Measurements from ENCODE around the gene SATB2.

SATB2 gene

GRCh38 chr2:199465988-199466691 is 8.4 kb upstream of the SATB2 start:
- DNase-seq = no peak

DNA sequence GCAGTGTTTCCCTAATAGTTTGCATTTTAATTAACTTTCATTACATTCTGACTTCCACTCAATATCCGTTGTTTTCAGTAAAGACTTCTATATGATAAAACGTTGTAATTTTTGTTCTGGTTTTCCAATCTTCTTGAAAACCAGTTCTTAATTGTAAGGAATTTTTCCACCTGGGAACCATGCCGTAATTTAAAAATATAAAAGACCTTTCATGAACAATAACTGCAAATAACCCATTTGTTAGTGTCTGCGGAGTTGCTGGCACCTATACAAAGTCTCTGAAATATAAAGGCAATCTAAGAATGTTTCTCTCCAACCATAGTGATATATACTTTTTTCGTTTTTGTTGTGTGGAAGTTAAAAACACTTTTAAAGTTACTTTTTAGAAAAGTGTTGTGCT is 7.7 kb upstream of the SATB2 start:
- no peak for DNase-seq

- DNase-seq = no peak
These were observed 7.0 kb upstream of the SATB2 start for GRCh38 chr2:199464606-199465352.

GRCh38 chr2:199463708-199464605 is 6.2 kb upstream of the SATB2 start:
- no peak for DNase-seq

DNA sequence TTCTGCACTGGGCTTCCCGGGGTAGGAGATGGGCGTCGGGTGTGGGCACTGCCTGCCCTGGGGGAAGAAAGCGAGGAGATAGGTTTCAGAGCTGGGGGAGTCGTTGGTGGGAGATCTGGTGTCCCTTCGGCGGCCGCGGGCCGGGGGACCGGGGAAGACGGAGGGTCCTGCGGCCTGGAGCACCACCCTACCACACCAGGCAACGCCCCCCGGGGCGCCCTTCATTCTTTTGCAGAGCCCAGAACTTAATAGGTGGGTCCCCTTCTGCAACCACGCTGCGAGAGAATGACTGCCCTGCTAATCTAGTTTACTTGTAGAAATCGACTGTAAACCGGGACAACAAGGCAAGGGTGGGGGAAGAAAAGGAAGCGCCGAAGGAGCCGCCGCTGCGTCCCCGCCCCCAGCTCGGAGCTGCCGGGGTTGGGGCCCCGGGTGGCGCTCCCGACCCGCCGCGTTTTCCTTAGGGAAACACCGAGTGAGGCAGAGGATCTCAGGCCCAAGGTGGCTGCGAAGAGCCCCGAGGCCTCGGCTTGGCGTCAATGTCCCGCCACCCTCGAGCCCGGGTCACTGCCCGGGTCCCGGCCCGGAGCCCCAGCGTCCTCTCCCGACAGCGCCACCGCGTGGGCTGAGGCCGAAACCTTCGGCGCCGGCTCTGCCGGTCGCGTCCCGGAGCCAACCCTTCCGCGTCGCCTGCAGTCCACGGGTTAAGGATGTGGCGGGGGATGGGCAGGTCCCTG is 5.4 kb upstream of the SATB2 start:
- DNase-seq = peak; percentile 60

- no peak for DNase-seq
These were observed 4.7 kb upstream of the SATB2 start for GRCh38 chr2:199462347-199462955.

DNA sequence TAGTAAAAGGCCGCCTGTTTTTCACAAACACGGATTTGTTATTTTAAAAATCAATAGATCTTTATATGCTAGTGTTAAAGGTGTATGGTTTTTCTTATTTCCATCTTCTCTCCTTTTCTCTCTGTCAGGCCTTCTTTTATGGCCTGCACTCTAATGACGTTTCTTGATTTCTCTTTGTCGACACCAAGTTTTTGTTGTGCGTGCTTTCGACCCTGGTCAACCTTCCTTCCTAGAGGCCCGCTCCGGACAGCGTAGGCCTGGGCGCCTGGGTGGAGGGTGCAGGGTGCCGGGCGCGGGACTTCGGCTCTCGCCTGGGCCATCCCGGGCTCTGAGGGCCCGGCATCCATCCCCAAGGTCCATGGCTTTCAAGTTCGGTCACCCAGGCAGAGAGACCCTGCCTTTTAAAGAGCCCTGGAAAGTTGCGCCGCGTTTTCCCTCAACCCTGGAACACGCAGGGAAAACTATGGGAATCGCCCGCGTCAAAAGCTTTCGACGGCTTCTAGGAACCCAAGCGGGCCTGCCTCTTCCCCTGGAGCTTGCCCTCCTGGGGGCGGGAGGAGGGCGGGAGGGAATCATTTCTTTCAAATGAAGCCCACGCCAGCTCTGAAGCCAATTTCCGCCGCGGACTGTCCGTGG is 4.1 kb upstream of the SATB2 start:
- DNase-seq = no peak

DNA sequence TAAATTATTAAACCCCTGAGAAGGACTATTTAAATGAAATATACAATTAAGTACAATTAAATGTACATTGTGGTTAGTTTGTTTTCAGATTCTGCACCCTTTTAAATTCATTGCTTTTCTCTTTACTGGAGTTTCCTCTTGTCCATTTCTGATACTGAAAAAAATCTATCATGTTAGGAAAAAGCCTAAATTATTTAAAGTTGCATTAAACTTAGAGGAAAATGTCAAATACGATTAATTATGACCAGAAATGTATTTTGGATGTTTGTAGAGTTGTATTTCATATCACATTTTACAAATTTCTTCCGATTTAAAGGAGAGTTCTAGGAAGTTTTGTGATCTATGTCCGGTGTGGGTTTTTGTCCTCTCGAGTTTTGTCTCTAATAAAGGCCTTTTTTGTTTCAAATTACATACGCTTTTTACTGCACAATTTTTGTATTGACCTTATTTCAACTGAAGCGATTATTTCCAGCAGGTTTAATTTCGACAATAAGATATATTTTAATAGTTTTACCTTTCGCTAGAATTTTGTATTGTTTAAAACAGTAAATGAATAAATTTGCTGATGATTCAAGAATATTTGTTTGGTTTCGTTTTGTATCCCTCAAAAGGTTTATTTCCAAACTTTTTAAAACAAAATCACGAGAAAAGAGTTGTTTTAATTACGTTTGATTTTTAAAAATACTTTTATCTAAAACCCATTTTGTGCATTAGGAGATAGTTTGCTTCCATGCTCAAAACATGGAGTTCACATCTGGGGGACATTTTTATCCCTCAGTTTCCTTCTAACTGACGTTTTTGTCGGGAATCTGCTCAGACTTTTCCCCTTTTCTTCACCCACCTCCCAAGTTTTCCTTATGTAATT is 3.3 kb upstream of the SATB2 start:
- no peak for DNase-seq

DNA sequence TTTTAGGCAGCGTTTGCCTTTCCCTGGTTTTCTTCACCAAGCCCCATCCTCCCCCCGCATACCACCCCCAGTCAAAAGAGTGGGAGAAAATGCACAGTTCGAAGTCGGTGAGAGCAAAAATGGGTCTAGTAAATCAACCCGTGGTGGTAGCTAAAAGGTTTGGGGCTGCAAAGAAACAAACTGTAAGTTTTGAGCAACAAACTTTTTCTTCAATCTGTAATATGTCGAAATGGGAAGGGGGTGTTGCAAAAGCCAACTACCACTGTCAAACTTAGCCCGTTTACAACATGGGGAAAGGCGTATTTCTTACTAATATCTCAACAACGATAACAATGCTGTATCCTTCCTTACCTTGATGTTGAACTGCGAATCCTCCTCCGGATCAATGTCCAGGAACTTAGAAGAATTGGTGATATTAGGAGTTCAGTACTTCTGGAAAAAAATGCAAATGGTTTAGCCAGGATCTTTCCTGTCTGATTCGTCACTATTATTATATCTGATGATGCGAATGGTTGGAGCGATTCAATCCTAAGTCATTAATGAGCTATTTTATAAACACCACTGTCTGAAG is 2.4 kb upstream of the SATB2 start:
- no peak for DNase-seq

DNA sequence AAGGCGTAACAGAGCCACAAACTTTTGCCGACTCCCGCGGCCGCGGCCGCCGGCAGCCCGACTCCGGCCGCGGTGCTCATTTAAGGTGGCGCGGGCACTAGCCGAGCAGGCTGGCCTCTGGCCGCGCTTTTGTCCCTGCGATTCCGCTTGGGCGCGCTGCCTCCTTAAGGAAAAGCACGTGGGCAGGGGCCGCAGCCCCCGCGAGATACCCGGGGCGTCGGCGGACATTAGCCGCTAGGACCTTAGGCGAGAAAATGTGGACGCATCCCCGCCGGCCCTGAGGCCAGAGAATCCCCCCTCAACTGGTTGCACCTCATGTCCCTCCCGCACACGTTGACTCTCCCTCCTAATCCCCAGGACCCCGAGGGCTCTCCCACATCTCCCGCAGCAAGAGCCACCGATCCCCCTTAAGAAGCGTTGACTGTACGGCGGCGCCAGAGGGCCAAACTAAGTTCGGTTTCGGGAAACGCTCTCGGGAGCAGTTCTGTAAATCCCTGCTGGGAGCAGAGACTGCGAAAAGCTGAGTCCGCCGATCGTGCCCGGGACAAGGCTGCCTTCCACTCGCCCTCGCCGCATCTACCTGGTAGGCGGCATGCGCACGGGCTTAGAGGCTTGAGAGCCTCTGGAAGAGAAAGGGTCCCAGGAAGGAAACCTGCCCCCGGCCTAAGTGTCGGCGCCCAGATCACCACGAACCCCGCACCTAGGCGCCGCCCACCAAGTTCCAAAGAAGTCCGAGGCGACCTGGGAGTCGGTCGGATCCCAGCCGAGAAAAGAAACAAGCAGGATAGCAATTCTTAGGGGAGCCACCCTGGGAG is 1.8 kb upstream of the SATB2 start:
- DNase-seq = peak; percentile 63

DNA sequence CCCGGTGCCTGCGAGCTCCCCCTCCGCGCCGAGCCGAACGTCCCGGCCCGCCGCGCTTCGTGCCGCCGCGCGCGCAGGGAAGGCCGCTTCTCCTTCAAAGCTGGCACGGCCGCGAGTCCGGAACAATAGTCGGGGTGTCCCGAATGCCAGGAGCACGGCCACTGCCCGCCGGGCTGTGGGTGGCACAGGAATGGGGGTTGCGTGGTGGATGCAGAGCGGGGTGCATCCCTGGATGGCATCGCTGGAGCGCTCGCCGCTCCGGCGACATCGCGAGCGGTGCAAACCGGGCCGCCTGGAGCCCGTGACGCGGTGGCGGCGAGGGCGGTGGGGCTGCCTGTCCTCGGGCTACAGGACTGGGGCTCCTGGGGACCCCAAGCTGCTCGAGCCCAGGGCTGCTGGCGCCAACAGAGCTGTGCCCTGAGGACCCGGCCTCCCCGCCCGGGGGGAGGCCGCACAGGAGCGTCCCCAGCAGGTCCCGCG is 1.1 kb upstream of the SATB2 start:
- DNase-seq = no peak

- no peak for DNase-seq
These were observed 468 bp upstream of the SATB2 start for GRCh38 chr2:199458009-199458805.

- DNase-seq = no peak
These were observed 1.2 kb downstream of the SATB2 start for GRCh38 chr2:199456383-199457146.

GRCh38 chr2:199455545-199456382 is 2.0 kb downstream of the SATB2 start:
- DNase-seq = no peak

- DNase-seq = no peak
These were observed 2.6 kb downstream of the SATB2 start for GRCh38 chr2:199455210-199455544.

- DNase-seq = no peak
These were observed 4.8 kb downstream of the SATB2 start for GRCh38 chr2:199452991-199453379.
